ENCODE results near the gene CEP126.
A peak's percentile ranks its signal among the peaks of the same experiment; 100 is the strongest.

CEP126 gene, protein sequence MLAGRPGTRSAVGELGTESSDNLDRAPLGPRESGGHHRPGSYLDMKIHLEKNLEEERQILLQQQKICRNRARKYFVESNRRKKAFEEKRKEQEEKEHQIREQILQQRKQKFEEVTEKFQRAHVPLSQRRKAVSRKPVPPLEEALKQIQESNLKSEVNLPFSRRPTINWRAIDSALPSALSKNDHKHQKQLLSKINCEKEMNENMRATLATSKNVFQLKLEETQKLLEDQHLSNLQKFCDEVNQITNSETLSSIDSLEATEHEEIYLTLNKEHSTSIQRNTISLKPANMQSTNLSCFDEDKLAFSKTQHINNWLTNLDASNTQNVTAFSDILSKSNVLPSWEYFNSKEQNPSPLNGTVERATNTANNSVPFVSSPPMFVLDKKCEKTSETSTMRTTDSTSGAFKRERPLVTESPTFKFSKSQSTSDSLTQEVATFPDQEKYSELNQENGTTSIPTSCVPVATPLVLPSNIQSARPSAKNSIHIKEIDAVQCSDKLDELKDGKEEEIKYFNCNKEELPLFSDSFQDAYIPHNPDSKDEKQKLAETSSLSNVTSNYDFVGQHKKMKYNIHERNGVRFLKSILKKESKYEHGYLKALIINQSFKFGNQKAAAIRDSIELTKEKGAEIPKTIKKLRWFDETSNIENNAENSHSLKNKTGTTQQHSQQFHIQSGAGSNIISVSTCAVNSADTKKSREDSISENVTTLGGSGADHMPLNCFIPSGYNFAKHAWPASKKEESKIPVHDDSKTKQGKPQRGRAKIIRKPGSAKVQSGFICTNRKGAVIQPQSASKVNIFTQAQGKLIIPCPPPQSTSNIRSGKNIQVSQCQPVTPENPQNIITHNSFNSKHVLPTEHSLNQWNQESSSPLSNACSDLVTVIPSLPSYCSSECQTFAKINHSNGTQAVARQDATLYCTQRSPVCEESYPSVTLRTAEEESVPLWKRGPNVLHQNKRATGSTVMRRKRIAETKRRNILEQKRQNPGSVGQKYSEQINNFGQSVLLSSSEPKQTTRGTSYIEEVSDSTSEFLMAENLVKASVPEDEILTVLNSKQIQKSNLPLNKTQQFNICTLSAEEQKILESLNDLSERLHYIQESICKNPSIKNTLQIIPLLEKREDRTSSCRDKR

DNA sequence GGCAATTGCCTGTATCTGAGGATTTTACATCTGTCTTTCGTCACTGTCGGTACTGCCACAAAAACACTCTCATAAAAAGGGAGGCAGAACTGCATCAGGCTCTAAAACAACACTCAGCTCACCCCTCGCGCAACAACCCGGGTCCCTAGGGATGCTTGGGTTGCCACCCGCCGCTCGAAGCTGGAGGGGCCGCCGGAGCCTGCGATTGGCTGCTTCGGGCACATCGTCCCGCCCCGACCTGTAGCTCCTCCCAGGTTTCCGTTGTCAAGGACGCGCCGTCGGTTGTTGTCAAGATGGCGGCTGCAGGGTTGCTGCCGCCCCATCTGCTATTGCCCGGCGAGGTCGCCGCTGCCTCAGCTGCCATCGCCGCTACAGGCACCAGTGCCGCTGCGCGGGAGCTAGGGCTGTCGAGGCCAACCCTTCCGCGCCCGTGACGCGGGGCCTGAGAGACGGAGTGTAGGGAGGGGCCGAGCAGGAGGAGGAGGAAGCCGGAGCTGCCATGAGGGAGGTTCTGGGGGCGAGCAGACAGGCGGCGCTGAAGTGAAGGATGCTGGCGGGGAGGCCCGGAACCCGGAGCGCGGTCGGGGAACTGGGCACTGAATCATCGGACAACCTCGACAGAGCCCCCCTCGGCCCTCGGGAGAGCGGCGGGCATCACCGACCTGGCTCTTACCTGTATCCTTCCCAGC is at the start of gene CEP126:
Gene CEP126, plus strand, starts transcription at position 273 of the 689 bp plus-strand sequence. Its CDS starts 275 bp downstream, at position 548.
- DNase-seq (ENCODE audit: low spot score) = peak; percentile 97

DNA sequence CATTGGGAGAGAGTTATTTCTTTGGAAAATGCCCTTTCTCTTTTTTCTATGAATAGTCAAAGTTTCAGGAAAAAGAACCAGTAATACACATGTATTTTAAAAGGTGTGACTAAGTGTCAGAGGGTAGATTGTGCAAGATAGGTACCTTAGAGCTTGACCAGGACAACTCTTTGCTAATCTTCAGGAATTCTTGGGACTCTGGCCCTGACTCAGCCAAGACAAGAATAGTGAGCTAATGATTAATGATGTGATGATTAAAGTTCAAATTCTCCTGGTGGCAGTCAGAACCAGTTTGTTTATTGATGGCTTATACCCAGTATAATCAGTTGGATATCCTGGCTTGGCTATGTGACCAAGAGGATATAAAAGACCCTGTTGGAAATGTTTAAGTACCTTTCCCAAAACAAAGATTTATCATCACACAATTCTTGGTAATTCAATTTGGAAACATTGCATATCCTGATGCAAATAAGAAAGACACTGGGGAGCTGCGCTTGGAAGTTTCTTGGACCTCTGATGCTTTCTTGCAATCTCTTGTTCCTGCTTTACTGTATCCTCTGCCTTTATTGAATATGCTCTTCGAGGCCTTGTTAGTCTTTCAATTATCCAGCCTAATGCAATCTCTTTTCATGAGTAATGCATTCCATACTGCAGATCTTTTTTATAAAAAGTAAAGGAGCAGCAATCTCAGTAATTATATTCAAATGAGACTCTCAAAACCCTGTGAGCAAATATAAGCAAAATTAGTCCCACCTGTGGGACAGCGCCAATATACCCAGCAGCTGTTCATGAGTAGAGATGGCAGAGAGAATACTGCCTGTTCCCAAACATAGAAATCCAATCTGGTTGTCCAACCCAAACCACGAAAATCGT is 48.0 kb upstream of the CEP126 start:
- peak; percentile 29 for DNase-seq (ENCODE audit: low spot score)

DNA sequence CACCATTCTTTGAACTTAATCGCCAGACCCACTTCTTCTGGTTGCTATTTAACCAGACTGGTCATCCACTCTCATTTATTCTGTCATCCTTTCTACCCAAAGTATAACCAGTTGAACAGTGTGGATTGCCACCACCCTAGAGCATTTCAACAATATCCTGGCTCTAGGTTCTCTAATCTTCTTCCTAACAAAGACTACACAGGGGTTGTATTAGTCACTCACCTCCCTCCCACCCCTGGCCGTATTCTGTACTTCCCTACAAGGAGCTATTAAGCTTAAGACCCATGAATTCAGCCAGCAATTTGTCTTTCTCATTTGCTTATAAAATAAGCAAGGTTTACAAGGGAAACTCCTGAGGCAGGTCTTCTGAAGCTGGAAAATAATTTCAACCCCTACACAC is 46.9 kb upstream of the CEP126 start:
- no peak for DNase-seq (ENCODE audit: low spot score)

DNA sequence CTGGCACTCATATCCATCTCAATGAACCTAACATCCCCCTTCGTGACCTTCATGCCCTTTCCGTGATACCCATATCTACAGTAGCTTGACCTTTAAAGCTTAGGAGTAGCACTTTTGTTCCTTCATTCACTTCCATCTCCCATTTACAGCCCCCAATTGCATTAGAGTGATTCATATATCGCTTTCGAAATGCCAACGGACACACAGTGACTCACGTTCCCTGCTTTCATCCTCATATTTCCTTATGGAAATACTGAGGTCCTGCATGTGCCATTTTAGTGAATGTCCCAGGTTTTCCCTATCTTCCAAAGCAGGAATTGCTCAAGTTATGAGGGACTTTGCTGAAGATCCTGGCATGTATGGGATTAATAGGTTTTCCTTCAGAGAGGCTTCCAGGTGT is 44.3 kb upstream of the CEP126 start:
- DNase-seq (ENCODE audit: low spot score) = peak; percentile 37

DNA sequence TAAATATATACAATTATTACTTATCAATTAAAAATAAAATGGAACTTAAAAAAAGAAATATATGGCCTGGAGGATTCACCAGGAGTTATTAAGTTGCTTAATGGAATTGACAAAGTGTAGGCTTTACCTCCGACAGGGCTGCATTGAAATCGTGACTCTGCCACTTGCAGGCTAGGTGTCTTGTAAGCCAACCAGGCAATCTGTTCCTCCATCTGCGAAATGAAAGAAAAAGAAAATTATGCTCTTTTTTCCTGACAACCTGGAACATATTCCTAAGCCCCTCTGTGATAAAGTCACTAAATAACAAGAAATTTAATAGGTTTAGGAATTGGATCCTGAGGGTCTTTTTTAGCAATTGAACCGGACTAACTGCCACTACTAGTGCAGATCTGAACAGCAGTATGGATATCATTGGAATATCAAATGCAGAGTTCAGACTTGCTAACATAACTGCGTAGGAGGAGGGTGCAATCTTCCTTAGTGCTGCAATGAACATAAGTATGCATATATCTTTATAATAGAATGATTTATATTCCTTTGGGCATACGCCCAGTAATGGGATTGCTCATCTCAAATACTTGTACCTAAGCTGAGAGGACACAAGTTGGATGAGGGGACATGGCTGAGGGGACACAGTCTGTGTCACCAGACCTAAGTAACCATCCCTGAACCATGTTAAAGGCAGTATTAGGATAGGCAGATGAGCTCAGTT is 42.5 kb upstream of the CEP126 start:
- DNase-seq (ENCODE audit: low spot score) = no peak

DNA sequence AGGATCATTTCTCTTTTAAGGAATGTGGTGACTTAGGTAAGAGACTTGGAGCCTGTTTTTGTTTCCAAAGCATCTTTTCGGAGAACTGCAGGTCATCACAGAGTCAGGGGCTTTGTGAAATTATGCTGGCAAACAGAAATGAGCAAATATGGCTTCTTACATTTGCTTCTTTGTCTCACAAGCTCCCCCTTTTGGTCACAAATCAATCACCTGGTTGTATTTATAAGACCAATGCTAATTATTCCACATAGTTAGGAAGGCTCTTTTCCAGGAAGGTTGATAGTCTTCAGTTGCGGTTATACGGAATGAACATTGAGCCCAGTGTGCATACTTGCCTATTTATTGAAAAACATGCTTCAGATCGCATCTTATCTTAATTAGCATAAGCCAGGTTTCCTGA is 34.6 kb upstream of the CEP126 start:
- DNase-seq (ENCODE audit: low spot score) = peak; percentile 36

DNA sequence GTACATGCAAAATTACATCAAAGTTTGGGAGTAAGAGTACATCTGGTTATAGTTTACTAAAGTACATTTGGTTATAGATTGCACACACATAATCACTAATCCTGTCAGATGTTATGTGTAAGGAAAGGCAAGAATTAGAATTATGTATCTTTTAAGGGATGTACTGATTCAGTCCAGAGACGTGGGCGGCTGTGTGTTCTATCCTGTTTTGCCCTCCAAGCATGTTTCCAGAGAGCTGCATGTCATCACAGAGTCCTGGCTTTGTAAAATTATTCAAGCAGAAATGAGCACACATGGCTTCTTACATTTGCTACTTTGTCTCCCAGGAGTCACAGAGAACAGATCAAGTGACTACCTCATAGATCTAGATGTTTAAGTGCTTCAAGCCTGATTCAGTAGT is 33.2 kb upstream of the CEP126 start:
- no peak for DNase-seq (ENCODE audit: low spot score)

DNA sequence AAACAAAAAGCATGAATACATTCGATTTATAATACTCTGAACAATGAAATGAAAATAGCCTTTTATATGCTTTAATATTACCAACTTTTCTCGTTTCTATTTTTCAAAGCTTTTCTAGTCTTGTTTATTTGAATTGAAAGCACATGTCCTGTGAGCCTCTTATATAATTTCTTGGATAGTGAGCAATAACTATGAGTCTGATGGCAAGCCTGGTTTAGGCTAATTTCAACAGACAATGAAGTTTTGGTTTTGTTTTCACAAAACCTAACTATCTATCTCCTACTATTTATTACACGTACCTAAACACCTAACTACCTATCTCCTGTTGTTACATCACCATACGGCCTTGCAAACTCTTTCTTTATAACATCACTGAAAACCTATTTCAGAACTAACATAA is 29.2 kb upstream of the CEP126 start:
- DNase-seq (ENCODE audit: low spot score) = no peak

DNA sequence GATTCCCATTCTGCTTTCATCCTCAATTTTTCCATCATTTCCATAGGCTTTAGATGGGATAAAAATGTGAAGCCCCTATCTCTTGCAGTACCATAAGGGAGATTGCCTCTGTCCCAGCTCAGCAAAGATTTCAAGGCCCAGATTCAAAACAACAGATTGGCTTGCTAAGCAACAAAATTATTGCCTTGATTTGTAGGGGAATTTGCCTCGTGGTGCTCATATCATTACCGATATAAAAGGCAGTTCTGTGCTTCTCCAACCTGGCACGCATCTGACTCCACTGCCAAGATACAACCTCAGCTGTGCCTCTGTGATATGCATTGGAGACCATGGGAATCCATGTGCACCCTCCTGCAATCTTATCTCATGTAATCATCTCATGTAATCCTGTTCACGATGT is 25.0 kb upstream of the CEP126 start:
- DNase-seq (ENCODE audit: low spot score) = no peak

DNA sequence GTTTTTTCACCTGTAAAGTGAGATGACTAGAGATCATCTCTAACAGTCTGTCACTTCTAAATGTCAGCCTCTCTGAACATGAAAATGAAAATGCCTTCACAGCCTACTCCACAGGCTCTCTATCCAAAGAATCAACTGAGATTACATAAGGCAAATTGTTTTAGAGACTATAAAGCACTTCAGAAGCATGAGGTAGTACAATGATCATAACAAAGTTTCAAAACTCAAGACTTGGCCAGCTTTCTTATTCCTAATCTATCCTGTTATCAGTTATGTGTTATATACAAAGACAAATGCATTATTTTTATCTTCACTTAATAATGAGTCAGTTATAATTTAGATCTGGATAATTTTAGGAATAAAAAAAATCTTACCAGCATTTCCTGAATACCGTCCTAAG is 20.3 kb upstream of the CEP126 start:
- no peak for DNase-seq (ENCODE audit: low spot score)

DNA sequence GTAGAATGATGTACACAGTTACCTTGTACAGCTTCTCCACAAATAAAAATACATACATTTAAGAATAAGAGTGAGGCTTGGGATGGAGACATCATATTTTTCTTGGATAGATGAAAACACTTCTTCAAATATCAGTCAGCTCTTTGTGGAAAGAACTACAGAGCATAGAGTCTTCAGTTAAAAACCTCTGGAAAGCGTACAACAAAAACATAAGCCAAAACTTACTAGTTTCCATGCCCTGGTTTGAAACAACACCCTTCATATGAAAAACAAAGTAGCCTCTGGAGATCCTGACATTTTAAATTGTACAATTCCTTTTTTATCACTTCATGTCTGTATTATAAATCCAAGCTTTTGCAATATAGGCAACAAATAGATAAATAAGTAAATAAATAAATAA is 7.0 kb upstream of the CEP126 start:
- DNase-seq (ENCODE audit: low spot score) = no peak

DNA sequence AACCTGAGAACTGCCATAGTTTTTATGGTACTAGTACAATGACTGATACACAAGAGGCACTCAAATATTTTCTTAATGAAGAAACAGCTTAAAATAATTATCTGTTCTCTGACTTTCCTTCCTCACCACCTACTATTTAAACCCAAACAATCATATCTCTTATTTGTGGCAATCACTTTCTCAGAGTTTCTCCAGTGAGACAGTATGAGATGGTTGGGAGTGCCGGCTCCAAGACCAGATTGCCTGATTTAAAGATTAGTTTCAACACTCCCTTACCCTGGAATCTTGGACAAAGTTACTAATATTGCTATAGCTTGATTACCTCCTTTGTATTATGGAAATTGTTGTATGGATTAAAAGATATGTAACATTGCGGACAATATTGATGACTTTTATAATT is 5.7 kb upstream of the CEP126 start:
- DNase-seq (ENCODE audit: low spot score) = peak; percentile 14

DNA sequence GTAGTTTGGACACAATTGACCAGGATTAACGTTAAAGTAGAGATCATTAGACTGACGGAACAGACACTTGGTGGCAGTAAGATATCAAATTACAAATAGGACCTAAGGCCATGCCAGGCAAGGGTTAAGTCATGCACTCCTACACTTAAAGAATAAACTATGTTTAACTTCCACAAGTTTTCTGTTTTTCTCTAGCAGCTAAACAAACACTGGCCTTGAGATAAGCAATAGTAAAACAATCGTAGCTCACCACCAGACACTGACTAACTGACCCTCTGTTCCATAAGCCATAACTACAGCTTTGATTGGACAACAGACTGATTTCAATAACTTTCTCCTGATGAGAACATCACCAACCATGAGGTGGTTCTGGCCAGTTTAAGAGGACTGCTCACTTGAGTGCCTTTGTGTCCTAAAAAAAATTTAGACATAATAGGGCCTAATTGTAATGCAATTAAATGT is 2.0 kb upstream of the CEP126 start:
- DNase-seq (ENCODE audit: low spot score) = no peak

DNA sequence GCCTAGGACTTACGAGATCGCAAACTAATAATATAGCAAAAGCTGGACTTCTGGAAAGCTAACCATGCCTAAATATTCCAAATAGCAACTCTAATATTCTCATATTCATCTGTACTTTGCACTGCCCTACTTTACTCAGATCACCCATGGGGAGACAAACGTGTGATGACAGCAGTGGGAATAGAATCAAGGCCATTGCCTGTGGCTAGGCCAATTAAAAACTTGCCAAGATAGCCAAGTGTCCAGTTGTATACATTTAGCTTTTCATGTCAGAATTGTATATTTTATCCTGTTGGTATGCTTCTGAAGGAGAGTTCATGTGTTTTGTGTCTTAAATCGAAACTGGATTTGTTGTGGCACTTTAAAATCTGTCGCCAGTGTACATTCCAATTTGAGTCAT is 1.2 kb upstream of the CEP126 start:
- DNase-seq (ENCODE audit: low spot score) = no peak

DNA sequence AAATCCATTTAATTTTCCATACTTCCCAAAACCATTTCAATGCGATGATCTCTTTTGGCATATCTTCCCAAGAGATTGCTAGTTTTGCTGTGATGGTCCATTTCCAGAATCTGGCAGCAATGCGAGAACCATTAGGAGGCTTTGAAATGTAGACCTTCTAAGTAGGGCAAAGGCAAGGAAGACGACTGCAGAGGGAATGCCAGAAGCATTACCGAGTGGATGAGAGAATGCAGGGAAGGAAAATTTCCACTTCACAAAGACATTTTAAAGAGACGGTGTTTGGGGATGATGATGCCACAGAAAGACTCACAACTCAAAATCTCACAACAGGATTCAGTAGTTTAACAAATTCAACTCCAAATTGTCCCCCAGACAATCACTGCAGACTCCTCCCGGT is 471 bp upstream of the CEP126 start:
- peak; percentile 38 for DNase-seq (ENCODE audit: low spot score)

DNA sequence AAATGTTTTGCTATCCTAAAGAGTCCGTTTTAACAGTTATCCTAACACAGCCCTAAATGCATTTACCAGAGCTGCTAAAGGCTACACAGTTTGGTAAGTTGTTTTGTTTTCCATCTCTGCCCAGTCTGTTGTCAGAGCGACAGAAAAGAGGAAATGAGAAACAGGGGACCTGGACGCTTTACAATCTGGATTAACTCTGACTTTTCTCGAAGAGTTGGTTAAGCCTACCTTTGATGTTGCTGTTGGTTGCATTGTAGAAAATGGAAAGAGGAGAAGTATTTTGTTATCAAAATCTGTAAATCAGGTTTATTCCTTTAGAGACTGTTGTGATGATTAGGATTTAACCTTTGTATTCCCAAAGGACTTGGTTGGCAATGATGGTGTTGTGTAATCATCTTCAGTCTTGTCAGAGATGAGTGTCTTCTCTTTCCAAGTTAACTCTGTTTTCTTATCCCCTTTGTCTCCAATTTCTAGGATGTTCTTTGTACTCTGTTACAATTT is 1.0 kb downstream of the CEP126 start:
- DNase-seq (ENCODE audit: low spot score) = peak; percentile 36

DNA sequence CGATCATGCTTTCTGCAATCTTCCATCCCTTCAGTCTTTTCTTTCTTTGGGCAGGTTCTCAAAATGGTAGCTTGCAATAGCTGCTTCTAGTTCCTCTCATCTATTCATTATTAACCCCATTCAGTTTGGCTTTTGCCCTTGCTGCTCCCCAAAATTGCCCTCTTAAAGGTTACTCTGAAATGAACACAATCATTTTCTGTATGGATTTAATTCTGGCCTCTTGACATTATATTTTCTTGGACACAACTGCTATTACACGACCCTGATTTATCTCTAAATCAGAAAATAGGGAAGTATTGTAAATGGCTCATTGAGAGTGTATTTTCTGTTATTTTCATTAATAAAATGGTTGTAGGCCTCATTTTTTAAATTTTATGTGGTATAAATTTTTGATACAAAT is 1.6 kb downstream of the CEP126 start, which contains the start of gene ANGPTL5:
Gene ANGPTL5, minus strand, starts transcription at position 101 of the 400 bp plus-strand sequence. CDS start 8,613 bp downstream, outside the sequence.
- no peak for DNase-seq (ENCODE audit: low spot score)

DNA sequence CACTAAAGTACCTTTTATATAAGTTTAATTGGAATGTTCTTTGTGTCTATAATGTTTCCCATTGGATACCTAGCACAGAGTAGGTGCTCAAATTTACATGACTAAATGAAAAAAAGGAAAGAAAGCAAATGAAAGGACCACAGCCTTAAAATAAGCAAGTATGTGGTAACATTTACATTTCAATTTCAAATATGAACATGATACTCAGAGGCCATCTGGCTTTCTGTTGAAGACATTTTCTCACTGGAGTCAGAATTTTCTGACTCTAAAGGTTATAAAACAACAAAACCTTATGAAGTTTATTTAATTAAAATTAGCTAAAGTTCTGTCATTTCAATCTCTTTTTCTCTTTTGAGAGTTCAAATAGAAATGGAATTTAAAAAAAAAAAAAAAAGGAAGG is 2.4 kb downstream of the CEP126 start:
- DNase-seq (ENCODE audit: low spot score) = no peak

DNA sequence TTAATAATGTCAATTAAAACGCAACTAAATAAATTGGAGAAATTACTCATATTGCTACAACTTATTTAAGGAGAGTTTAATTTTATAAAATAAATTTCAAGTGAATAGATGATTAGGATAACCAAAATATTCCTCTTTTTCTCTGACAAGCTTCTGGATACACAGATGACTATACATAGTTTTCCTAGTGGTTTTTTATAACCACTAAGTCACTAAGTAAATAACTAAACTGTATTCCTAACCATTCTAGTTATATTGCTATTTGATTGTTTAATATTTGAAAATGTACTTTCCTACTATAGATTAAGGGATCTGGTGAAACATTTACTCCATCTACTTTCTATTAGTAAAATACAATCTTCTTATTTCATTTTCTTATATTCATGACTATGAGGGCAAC is 6.2 kb downstream of the CEP126 start:
- DNase-seq (ENCODE audit: low spot score) = no peak

DNA sequence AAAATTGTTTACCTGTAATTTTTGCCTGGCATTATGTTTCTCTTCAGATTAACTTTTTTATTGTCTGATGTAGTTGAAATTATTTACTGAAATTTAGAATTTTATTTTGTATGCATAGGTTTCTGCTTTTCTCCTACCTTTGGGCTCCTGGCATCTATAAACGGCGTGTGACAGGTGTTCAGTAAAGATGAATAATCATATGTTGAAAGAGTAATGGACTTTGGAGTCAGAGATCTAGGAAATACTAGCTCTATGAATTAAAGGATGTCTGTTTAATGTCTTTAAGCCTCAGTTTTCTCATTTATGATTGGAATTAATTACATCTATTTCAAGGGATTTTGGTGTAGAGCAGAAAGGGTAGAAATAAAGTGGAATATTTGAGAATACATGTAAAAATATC is 8.7 kb downstream of the CEP126 start:
- DNase-seq (ENCODE audit: low spot score) = no peak
